Measurements from ENCODE around the gene SRBD1. TPM values are rescaled to one million over a fixed set of nuclear protein-coding genes. Genes with fewer than 3 reads are reported as not detected.

The SRBD1 gene
- total RNA-seq, 1 experiment from 2014 or later, result 20.6 TPM

DNA sequence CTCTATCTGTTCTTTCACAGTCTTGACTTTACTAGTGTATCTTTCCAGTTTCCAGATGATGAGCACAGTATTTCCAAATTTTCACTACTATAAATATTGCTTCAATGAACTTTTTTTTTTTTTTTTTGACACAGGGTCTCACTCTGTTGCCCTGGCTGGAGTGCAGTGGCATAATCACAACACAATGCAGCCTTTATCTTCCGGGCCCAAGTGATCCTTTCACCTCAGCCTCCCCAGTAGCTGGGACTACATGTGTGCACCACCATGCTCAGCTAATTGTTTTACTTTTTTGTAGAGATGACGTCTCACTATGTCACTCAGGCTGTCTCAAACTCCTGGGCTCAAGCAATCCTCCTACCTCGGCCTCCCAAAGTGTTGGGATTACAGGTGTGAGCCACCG lies 142.8 kb downstream of the SRBD1 start:
- ATAC-seq (no peak), DNase-seq (ENCODE audit: low read depth, low spot score) (no peak)
- ChIA-PET POLR2A (no interaction called here), RAD21 (ENCODE audit: low non-redundant PET in 1 of 2, low total read pairs in 2 of 2, uncharacterized antibody in 2 of 2, unreplicated experiment in 2 of 2) (no interaction called here), CTCF (no interaction called here)
- no peaks in the 10 kb centered on the region for H3K4me1 ChIP-seq (ENCODE audit: control insufficient read depth in 1 of 2, insufficient read depth in 2 of 2, low read length in 2 of 2)
- H3K9ac ChIP-seq (ENCODE audit: low read length), result no peak overlapping the region
- no peak overlapping the region for H3K27ac ChIP-seq (ENCODE audit: low read depth, low read length)
- H3K79me2 ChIP-seq (ENCODE audit: insufficient read depth, low read length), result no peaks in the 10 kb centered on the region
- no peak for TF ChIP-seq JUND (IDR thresholded peaks at IDR 0.05)
- TF ChIP-seq ELF1 (IDR thresholded peaks at IDR 0.05; ENCODE audit: borderline replicate concordance, low read depth), result no peak
- no peak for TF ChIP-seq POLR2A (IDR thresholded peaks at IDR 0.05; ENCODE audit: borderline replicate concordance, extremely low read depth, insufficient read depth, insufficient read length)
- TF ChIP-seq, protein P1, sequence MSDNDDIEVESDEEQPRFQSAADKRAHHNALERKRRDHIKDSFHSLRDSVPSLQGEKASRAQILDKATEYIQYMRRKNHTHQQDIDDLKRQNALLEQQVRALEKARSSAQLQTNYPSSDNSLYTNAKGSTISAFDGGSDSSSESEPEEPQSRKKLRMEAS (IDR thresholded peaks at IDR 0.05), result no peak
- no peak for TF ChIP-seq POLR2AphosphoS5 (IDR thresholded peaks at IDR 0.05; ENCODE audit: low read depth, low read length)
- no peak for TF ChIP-seq EZH2phosphoT487 (IDR thresholded peaks at IDR 0.05; ENCODE audit: borderline replicate concordance)
- no peak for TF ChIP-seq SP1 (IDR thresholded peaks at IDR 0.05; ENCODE audit: low read depth)
- TF ChIP-seq TCF7L2 (IDR thresholded peaks at IDR 0.05; ENCODE audit: borderline replicate concordance, extremely low read depth, insufficient read depth, insufficient read length), result no peak
- TF ChIP-seq, protein P2, sequence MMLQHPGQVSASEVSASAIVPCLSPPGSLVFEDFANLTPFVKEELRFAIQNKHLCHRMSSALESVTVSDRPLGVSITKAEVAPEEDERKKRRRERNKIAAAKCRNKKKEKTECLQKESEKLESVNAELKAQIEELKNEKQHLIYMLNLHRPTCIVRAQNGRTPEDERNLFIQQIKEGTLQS (IDR thresholded peaks at IDR 0.05), result no peak
- TF ChIP-seq, protein P3, sequence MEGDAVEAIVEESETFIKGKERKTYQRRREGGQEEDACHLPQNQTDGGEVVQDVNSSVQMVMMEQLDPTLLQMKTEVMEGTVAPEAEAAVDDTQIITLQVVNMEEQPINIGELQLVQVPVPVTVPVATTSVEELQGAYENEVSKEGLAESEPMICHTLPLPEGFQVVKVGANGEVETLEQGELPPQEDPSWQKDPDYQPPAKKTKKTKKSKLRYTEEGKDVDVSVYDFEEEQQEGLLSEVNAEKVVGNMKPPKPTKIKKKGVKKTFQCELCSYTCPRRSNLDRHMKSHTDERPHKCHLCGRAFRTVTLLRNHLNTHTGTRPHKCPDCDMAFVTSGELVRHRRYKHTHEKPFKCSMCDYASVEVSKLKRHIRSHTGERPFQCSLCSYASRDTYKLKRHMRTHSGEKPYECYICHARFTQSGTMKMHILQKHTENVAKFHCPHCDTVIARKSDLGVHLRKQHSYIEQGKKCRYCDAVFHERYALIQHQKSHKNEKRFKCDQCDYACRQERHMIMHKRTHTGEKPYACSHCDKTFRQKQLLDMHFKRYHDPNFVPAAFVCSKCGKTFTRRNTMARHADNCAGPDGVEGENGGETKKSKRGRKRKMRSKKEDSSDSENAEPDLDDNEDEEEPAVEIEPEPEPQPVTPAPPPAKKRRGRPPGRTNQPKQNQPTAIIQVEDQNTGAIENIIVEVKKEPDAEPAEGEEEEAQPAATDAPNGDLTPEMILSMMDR (IDR thresholded peaks at IDR 0.05 in 2 of 3, conservative IDR thresholded peaks at IDR 0.05 in 1 of 3; ENCODE audit: borderline replicate concordance in 1 of 3, insufficient read depth in 1 of 3, low read depth in 2 of 3, low read length in 2 of 3), result no peak
- no peak for TF ChIP-seq ZBTB33 (IDR thresholded peaks at IDR 0.05; ENCODE audit: extremely low read depth, insufficient replicate concordance, low read length)
- no peak for TF ChIP-seq EZH2 (IDR thresholded peaks at IDR 0.05)
- TF ChIP-seq CBX3 (IDR thresholded peaks at IDR 0.05; ENCODE audit: low read depth), result no peak
- TF ChIP-seq YY1 (IDR thresholded peaks at IDR 0.05; ENCODE audit: extremely low read depth, insufficient replicate concordance, low read depth, low read length), result no peak
- TF ChIP-seq FOSL1 (IDR thresholded peaks at IDR 0.05; ENCODE audit: low read depth), result no peak
- TF ChIP-seq ZFX (IDR thresholded peaks at IDR 0.05), result no peak
- no peak for TF ChIP-seq ZNF274 (IDR thresholded peaks at IDR 0.05; ENCODE audit: low read depth, low read length)
- H3K27me3 ChIP-seq (ENCODE audit: insufficient read depth, low read length), result no peaks in the 10 kb centered on the region
- H3K9me2 ChIP-seq (ENCODE audit: insufficient read depth), result no peaks in the 10 kb centered on the region
- intact Hi-C loops (cut with micrococcal nuclease), result no loop called here
- no peaks in the 10 kb centered on the region for H4K20me1 ChIP-seq (ENCODE audit: insufficient read depth)
- no peaks in the 10 kb centered on the region for H3K9me3 ChIP-seq (ENCODE audit: control insufficient read depth in 1 of 2, insufficient read depth in 1 of 2, low read depth in 1 of 2, low read length in 2 of 2)
- no TSS peak for BruUV-seq (replicated peaks)
- no peak overlapping the region for H3K4me3 ChIP-seq (replicated peaks in 1 of 2; ENCODE audit: low read depth in 1 of 2, low read length in 2 of 2)
- H3K36me3 ChIP-seq (ENCODE audit: control insufficient read depth in 1 of 2, insufficient read depth in 2 of 2, low read length in 2 of 2), result no peaks in the 10 kb centered on the region
- no peak overlapping the region for H2AFZ ChIP-seq (ENCODE audit: low read depth, low read length, poor library complexity, severe bottlenecking)
- no peak overlapping the region for H3K4me2 ChIP-seq (ENCODE audit: low read length)

Data from HCT116 (cell line).